IPS DF 4.7 (cell line): Measurements from ENCODE around the gene VARS1.

Source experiments
- DNase-seq: peaks from one replicate; pipeline ENCODE4 v3.0.0-alpha.2; 2013; ENCODE audit warnings: low spot score; ENCODE audit errors: extremely low read depth

VARS1 gene

GRCh38 chr6:31775633-31776484 lies 19.7 kb downstream of the VARS1 start:
- no peak for DNase-seq

DNA sequence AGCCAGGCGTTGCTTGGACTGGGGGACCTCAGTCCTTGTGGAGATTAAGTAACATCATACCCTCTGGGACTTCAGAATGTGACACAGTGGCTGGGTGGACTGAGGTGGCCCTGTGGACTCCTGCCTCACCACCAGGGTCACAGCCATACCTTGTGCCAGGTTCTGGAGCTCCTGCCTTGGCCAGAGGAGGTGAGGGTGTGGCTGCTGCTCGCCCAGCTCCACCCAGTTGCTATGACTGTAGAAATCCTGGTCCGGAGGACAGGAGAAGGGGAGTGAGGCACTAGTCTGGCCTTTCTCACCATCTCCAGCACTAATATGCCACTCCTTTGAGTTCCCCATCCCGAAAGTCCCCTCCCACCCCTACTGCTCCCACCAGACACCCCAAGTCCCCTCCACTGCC lies 20.4 kb downstream of the VARS1 start:
- no peak for DNase-seq

- DNase-seq = no peak
Observed at GRCh38 chr6:31771992-31772358, 23.6 kb downstream of the VARS1 start.

DNA sequence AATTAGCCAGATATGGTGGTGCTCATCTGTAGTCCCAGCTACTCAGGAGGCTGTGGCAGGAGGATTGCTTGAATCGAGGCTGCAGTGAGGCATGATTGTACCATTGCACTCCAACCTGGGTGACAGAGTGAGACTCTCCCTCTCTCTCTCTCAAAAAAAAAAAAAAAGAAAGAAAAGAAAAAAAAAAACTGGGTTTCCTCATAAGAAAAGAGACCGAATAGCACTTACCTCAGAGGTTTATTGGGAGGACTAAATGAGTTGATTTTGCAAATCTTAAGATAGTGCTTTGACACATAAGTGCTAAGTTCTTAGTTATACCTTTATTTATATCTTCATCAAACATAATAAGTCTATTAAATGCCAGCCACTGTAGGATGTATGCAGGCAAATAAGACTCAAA lies 24.7 kb downstream of the VARS1 start:
- DNase-seq = no peak

DNA sequence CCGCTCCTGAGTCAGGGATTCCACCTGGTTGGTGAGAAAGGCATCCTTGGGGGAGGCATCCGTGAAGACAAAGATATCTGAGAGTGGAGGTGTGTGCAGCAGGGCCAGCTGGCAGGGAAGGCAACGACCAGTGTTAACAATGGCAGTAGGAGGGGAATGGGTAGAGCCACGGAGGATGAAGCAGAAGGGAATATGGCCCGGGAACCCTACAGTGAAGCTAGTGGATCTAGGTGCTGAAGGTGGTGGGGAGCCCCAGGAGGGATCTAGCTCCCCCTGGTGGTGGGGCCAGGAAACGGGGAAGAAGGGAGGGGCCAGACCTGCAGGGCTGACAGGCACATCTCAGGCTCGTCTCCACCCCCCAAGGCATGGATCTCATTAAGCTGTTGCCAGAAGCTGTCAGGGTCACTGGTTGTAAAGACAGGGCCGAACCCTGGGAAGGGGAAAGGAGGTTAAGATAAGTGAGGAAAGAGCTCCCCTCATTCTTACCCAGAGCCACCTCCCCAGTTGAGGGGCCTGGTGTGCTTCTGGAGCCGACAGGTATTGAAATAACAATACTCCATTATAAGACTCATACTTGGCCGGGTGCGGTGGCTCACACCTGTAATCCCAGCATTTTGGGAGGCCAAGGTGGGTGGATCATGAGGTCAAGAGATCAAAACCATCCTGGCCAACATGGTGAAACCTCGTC lies 25.7 kb downstream of the VARS1 start:
- DNase-seq = no peak

- no peak for DNase-seq
Observed at GRCh38 chr6:31768363-31769257, 26.9 kb downstream of the VARS1 start.

GRCh38 chr6:31767096-31767645 lies 28.4 kb downstream of the VARS1 start:
- DNase-seq = no peak

- no peak for DNase-seq
Observed at GRCh38 chr6:31765910-31766794, 29.4 kb downstream of the VARS1 start.

DNA sequence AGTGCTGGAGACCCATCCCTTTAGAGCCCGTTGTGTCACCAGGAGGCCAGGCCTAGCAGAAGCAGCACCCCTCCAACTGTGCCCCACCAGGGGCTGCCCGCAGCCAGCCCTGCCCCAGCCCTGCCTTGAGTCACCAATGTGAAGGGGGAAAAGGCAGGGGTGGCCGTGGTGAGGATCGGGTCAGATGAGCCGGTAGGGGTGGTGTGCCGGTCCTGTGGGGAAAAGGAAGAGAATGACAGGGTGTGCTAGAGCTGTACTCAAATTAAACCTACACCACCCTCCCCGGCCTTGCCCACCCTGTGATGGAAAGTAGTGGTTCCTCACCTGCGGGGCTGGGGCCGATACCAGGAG lies 30.0 kb downstream of the VARS1 start:
- DNase-seq = no peak

DNA sequence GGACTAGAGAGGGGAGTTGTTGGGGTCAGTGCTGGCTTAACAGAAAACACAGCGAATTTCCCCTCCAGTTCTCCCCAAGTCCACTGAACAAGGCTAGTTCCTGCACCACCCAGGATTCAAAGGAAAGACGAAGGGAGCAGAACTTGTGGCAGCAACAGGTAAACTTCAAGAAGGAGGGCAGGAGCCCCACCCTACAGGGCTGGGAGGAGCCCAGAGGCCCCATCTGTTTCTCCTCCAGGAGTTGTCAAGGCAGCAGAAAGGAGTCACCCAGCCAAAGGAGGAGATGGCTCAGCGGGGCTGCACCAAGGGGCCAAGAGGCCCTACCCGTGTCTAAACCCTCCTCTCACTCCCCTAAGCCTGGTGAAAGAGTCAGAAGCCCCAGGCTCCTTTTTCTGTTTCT lies 31.4 kb downstream of the VARS1 start:
- no peak for DNase-seq

DNA sequence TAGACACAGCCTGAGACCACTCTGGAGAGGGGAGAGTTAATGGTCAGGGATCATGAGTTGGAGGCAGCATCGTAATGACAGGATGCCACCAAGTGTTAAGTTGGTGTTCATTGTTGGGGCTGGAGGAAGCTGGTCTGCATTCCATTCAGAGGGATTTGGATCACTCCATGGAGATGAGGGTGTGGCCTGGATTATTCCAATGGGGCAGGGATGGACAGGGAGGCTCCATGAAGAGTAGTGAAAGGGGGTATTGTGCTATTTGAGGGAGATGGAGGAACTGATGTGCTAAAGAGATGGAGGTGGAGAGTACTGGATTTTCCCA lies 32.0 kb downstream of the VARS1 start:
- DNase-seq = no peak

DNA sequence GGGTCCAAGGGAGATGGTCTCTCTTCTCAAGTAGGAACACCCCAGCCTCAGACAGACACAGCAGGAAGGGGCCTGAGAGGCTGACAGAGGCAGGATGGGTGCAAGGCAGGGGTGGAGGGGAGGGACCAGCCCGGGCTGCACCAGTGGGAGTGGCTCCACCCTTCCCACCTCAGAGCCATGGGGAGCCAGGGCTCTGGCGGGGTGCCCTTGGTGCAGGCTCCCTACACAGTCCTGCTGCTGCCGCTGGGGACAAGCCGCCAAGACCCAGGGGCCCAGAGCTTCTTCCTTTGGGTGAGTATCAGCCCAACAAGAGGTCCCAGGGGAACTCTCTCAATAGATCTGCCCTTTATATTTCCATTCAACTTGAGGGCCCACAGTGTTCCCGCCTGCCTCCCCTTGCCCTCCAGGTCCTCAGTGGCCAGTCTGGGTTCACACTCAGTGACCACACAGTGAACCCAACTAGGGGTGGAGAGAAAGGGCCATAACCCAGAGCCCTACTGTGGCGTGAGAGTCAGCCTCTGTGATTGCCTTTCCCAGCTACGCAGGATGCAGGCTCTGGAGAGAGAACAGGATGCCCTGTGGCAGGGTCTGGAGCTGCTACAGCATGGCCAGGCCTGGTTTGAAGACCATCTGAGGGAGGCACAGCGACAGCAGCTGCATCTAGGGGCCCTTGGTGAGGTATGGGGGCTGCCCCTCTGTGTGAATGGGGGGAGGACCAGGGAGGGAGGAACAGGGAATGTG lies 32.5 kb downstream of the VARS1 start:
- DNase-seq = no peak

GRCh38 chr6:31762356-31762755 lies 33.2 kb downstream of the VARS1 start, which contains the start of gene SAPCD1:
Gene SAPCD1 (plus strand): TSS chr6:31762656. CDS start chr6:31763055, 399 bp downstream.
- DNase-seq = no peak

- no peak for DNase-seq
Observed at GRCh38 chr6:31761343-31761742, 34.2 kb downstream of the VARS1 start.

DNA sequence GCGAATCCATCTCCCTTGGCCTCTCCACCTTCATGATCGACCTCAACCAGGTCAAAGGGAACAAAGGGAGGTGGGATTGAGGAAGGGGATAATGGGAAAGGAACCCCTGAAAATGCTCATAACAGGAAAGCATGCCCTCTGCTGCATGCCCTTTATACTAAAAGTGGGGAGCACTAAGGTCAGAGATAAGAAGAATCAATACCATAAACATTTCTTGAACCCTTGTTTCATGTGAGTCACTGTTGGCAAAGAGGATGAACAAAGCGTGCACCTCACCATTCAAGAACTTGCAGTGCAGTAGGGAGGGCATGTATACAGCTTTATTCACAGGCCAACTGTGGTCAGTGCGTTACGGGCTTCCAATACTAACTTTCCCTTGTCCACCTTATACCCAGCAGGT lies 34.8 kb downstream of the VARS1 start:
- DNase-seq = no peak

GRCh38 chr6:31758281-31758680 lies 37.3 kb downstream of the VARS1 start:
- DNase-seq = no peak

DNA sequence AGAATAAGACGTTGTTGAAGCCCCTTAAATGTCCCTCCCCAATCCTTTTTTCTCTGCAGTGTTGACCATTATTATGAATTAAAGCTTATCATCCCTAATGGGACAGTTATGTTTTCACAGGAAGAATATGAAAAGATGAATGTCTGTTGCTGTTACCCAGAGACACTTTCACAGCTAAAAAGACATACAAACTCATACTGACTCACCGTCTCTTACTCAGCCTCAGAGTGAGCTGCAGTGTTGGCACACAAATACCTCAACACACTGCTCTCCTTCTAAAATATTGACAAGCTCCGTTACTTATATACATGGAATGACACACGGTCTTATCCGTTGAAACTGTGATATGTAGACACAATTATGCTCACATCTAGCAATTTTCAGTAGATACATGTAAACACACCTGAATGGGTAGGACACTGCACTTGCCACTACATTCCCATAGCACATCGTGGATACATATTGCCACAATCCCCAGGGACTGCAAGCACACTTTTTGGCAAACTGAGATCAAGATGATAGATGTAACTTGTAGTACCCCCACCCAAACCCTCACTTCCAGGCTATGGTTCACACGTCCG lies 42.7 kb downstream of the VARS1 start:
- DNase-seq = no peak

GRCh38 chr6:31750411-31751022 lies 45.0 kb downstream of the VARS1 start:
- DNase-seq = no peak

- no peak for DNase-seq
Observed at GRCh38 chr6:31749301-31750036, 46.1 kb downstream of the VARS1 start.
